ENCODE results near the gene KLHL13.

- TF ChIP-seq POLR2AphosphoS5 (IDR thresholded peaks at IDR 0.05) (no peak), CTCF (IDR thresholded peaks at IDR 0.05; ENCODE audit: poor library complexity, severe bottlenecking) (no peak), TAF1 (IDR thresholded peaks at IDR 0.05; ENCODE audit: low read depth) (no peak), EZH2 (IDR thresholded peaks at IDR 0.05; ENCODE audit: borderline replicate concordance, insufficient read depth, low read length, poor library complexity, severe bottlenecking) (no peak), RAD21 (conservative IDR thresholded peaks at IDR 0.05) (no peak), EP300 (conservative IDR thresholded peaks at IDR 0.05; ENCODE audit: poor library complexity, severe bottlenecking) (no peak), REST (IDR thresholded peaks at IDR 0.05; ENCODE audit: borderline replicate concordance) (no peak), SMC3 (conservative IDR thresholded peaks at IDR 0.05; ENCODE audit: poor library complexity) (no peak), MXI1 (conservative IDR thresholded peaks at IDR 0.05; ENCODE audit: poor library complexity, severe bottlenecking) (no peak)
Measured at GRCh38 chrX:117969328-117969727, 147.3 kb downstream of the KLHL13 start.
